HepG2 (cell line): ENCODE results near the gene RAB1B. TPM values are rescaled to one million over a fixed set of nuclear protein-coding genes. Genes with fewer than 3 reads are reported as not detected.
A peak's percentile ranks its signal among the peaks of the same experiment; 100 is the strongest.

Source experiments
- CEBPZ ChIP-seq: IDR thresholded peaks from 2 replicates; pipeline ENCODE4 v1.6.1; 2012; ENCODE audit warnings: low read length, improper control_type of control experiment
- DMTF1 ChIP-seq: sonication (generic); formaldehyde crosslinking; IDR thresholded peaks from 2 replicates; pipeline ENCODE4 v1.4.0; 2020; ENCODE audit warnings: mild to moderate bottlenecking, missing genetic modification reagents
- HOXA9 ChIP-seq: sonication (generic); formaldehyde crosslinking; IDR thresholded peaks from 2 replicates; pipeline ENCODE4 v1.8.1; 2022; ENCODE audit warnings: missing genetic modification reagents, mild to moderate bottlenecking, moderate library complexity, borderline replicate concordance
- IKZF4 ChIP-seq: sonication (generic); formaldehyde crosslinking; IDR thresholded peaks from 2 replicates; pipeline ENCODE4 v1.5.1; 2020; ENCODE audit warnings: borderline replicate concordance, mild to moderate bottlenecking, low read depth, missing genetic modification reagents; ENCODE audit errors: not compliant biosample characterization
- IRF2 ChIP-seq: IDR thresholded peaks from 2 replicates; pipeline ENCODE4 v1.6.1; 2018; ENCODE audit warnings: missing genetic modification reagents, missing compliant biosample characterization
- NFIB ChIP-seq: sonication (generic); formaldehyde crosslinking; IDR thresholded peaks from 2 replicates; pipeline ENCODE4 v1.9.0; 2021; ENCODE audit warnings: missing genetic modification reagents, mild to moderate bottlenecking, borderline replicate concordance
- PCBP2 ChIP-seq: fragments of 200-400 bp; formaldehyde crosslinking; optimal IDR thresholded peaks from 2 replicates; pipeline ENCODE3; 2018; ENCODE audit warnings: low read length, low read depth; ENCODE audit not compliant: poor library complexity, severe bottlenecking
- POLR2AphosphoS2 ChIP-seq: IDR thresholded peaks from 2 replicates; pipeline ENCODE4 v1.6.1; 2011; ENCODE audit warnings: low read depth, low read length, improper control_type of control experiment
- RNF219 ChIP-seq: sonication (generic); formaldehyde crosslinking; IDR thresholded peaks from 2 replicates; pipeline ENCODE4 v1.5.0; 2020; ENCODE audit warnings: mild to moderate bottlenecking, missing genetic modification reagents
- SPEN ChIP-seq: sonication (generic); formaldehyde crosslinking; IDR thresholded peaks from 2 replicates; pipeline ENCODE4 v1.5.1; 2020; ENCODE audit warnings: low read depth, mild to moderate bottlenecking, missing genetic modification reagents
- TRAFD1 ChIP-seq: sonication (generic); formaldehyde crosslinking; IDR thresholded peaks from 2 replicates; pipeline ENCODE4 v1.5.1; 2020; ENCODE audit warnings: missing genetic modification reagents, mild to moderate bottlenecking, borderline replicate concordance
- YEATS4 ChIP-seq: sonication (generic); formaldehyde crosslinking; IDR thresholded peaks from 2 replicates; pipeline ENCODE4 v1.4.0; 2020; ENCODE audit warnings: missing genetic modification reagents, borderline replicate concordance
- ZFP82 ChIP-seq: sonication (generic); formaldehyde crosslinking; IDR thresholded peaks from 2 replicates; pipeline ENCODE4 v1.5.1; 2020; ENCODE audit warnings: mild to moderate bottlenecking, missing genetic modification reagents, borderline replicate concordance
- ZNF205 ChIP-seq: IDR thresholded peaks from 2 replicates; pipeline ENCODE4 v1.6.1; 2018; ENCODE audit warnings: missing biosample characterization, missing genetic modification reagents
- ZNF33B ChIP-seq: sonication (generic); formaldehyde crosslinking; IDR thresholded peaks from 2 replicates; pipeline ENCODE4 v1.5.1; 2020; ENCODE audit warnings: mild to moderate bottlenecking, missing genetic modification reagents
- ZNF430 ChIP-seq: sonication (generic); formaldehyde crosslinking; IDR thresholded peaks from 2 replicates; pipeline ENCODE4 v1.9.0; 2021; ENCODE audit warnings: mild to moderate bottlenecking, missing genetic modification reagents
- ZNF558 ChIP-seq: sonication (generic); formaldehyde crosslinking; IDR thresholded peaks from 2 replicates; pipeline ENCODE4 v1.9.0; 2022; ENCODE audit warnings: mild to moderate bottlenecking, missing genetic modification reagents, borderline replicate concordance
- ZNF569 ChIP-seq: sonication (generic); formaldehyde crosslinking; IDR thresholded peaks from 2 replicates; pipeline ENCODE4 v1.5.0; 2020; ENCODE audit warnings: mild to moderate bottlenecking, missing genetic modification reagents, moderate library complexity, borderline replicate concordance
- ZNF891 ChIP-seq: sonication (generic); formaldehyde crosslinking; IDR thresholded peaks from 2 replicates; pipeline ENCODE4 v1.5.0; 2020; ENCODE audit warnings: mild to moderate bottlenecking, missing genetic modification reagents
- polyA plus RNA-seq, 8 experiments: library from polyadenylated mRNA; depleted of rRNA in 3 of 8; stranded (reverse) in 7 of 8; unstranded in 1 of 8; fragments of >200 nt; fragmentation: Illumina TruSeq in 4 of 8; extraction: Trizol in 4 of 8; gene quantifications; 2 replicates each; pipeline versions ENCODE4 v1.2.1 to v1.2.3, GENCODE V29; 2011 to 2016; ENCODE audit warnings: low read depth in 4 of 8, missing spikeins in 1 of 8, mixed read lengths in 1 of 8; ENCODE audit not compliant: insufficient read depth in 1 of 8
- total RNA-seq, 5 experiments: library from RNA; depleted of rRNA; stranded (reverse); fragments of >200 nt; fragmentation: Illumina TruSeq; extraction: Trizol; gene quantifications; 2 replicates each; pipeline ENCODE4 v1.2.3, GENCODE V29; 2016; ENCODE audit warnings: low read depth in 1 of 5

Gene RAB1B
- total and polyA plus RNA-seq, 2 of the 13 experiments (the other 11 are each of a cell fraction or from before 2014, with no cell fraction given): 77.9 to 87.9 TPM

- no peak for TF ChIP-seq YEATS4 (CRISPR knock-in tag)
- peak; percentile 89 for TF ChIP-seq ZNF430
- peak; percentile 84 for TF ChIP-seq IRF2 (CRISPR knock-in tag)
- TF ChIP-seq ZNF205: peak; percentile 29; the same call in 1 of the 2 replicates
- no peak for TF ChIP-seq ZNF569 (CRISPR knock-in tag)
- TF ChIP-seq CEBPZ: no peak
- TF ChIP-seq ZNF33B: no peak
- TF ChIP-seq ZFP82 (CRISPR knock-in tag): peak; percentile 67; the same call in 1 of the 2 replicates
- TF ChIP-seq ZNF558: peak; percentile 26; the same call in 1 of the 2 replicates
- no peak for TF ChIP-seq DMTF1 (CRISPR knock-in tag)
- TF ChIP-seq IKZF4: peak; percentile 31
- no peak for TF ChIP-seq PCBP2
- no peak for TF ChIP-seq POLR2AphosphoS2
- TF ChIP-seq HOXA9 (CRISPR knock-in tag): peak; percentile 55; the same call in 1 of the 2 replicates
- TF ChIP-seq NFIB (CRISPR knock-in tag): no peak
- TF ChIP-seq ZNF891 (CRISPR knock-in tag): no peak
- no peak for TF ChIP-seq RNF219
- TF ChIP-seq TRAFD1: peak; percentile 77; the same call in 1 of the 2 replicates
- TF ChIP-seq SPEN (CRISPR knock-in tag): peak; percentile 18; the same call in 1 of the 2 replicates
These were observed 21.3 kb downstream of the RAB1B start (continued) for GRCh38 chr11:66289548-66290329.
